ENCODE data around the gene TRIM44. TPM values are rescaled to one million over a fixed set of nuclear protein-coding genes. Genes with fewer than 3 reads are reported as not detected.

The TRIM44 gene
- total and polyA plus RNA-seq, 2 donors (not counting 3 experiments of a cell fraction or from before 2014, with no cell fraction given) = 31.7 to 72.0 TPM

- POLR2A ChIA-PET = no interaction called here
Measured at GRCh38 chr11:35803115-35803514, 140.5 kb downstream of the TRIM44 start.

More at GRCh38 chr11:35803115-35803514, 140.5 kb downstream of the TRIM44 start:
- CTCF ChIA-PET = interaction anchor here (11.6 kb wide), 1 partner anchor 18 kb away, joined by 141 read pairs; no protein-coding TSS in a partner anchor
- Histone ChIP-seq H3K4me1 (ENCODE audit: control insufficient read depth, extremely low read depth, insufficient read depth, low read length) (peaks cover 10% of the 10 kb centered on the region), H3K79me2 (ENCODE audit: control insufficient read depth, insufficient read depth, low read length) (no peaks in the 10 kb centered on the region), H3K4me2 (ENCODE audit: insufficient read depth, low read length) (no peak overlapping the region), H3K27me3 (ENCODE audit: control insufficient read depth in 2 of 2, insufficient read depth in 2 of 2, low read length in 2 of 2) (no peaks in the 10 kb centered on the region), H3K9me3 (replicated peaks; ENCODE audit: control insufficient read depth, insufficient read depth, low read length) (no peaks in the 10 kb centered on the region), H2AFZ (ENCODE audit: low read depth, low read length) (no peak overlapping the region), H3K9ac (replicated peaks; ENCODE audit: extremely low read depth, insufficient read depth, low read length) (no peak overlapping the region), H3K27ac (ENCODE audit: insufficient read depth, low read depth, low read length) (no peak overlapping the region), H3K36me3 (ENCODE audit: control insufficient read depth in 2 of 2, extremely low read depth in 1 of 2, insufficient read depth in 2 of 2, low read length in 2 of 2) (peaks cover 2% of the 10 kb centered on the region in 2 experiments), H4K20me1 (replicated peaks; ENCODE audit: control insufficient read depth, extremely low read depth, insufficient read depth, low read length) (no peaks in the 10 kb centered on the region), H3K9me1 (replicated peaks; ENCODE audit: control insufficient read depth, extremely low read depth, insufficient read depth, low read length) (no peaks in the 10 kb centered on the region), H3K4me3 (replicated peaks in 1 of 3; ENCODE audit: insufficient read depth in 1 of 3, low read depth in 1 of 3, low read length in 3 of 3) (no peak overlapping the region)
- FAIRE-seq (no peak), DNase-seq (ENCODE audit: low read depth, low spot score) (no peak)
- dilution Hi-C loops (cut with MboI; ENCODE audit: extremely low pct_ligation_motif_present, low sequenced_read_pairs) (loop anchor here (25.0 kb wide), 1 partner anchor 459 kb away; no protein-coding TSS in a partner anchor), intact Hi-C loops (cut with micrococcal nuclease) (no loop called here)
- TF ChIP-seq POLR2AphosphoS5 (IDR thresholded peaks at IDR 0.05; ENCODE audit: insufficient read depth, low read depth, low read length) = no peak
- TF ChIP-seq MYC (IDR thresholded peaks at IDR 0.05; ENCODE audit: low read depth, low read length) = no peak
- TF ChIP-seq, protein P1, sequence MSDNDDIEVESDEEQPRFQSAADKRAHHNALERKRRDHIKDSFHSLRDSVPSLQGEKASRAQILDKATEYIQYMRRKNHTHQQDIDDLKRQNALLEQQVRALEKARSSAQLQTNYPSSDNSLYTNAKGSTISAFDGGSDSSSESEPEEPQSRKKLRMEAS (IDR thresholded peaks at IDR 0.05; ENCODE audit: insufficient read depth, insufficient read length) = no peak
- no peak for TF ChIP-seq CTCF (IDR thresholded peaks at IDR 0.05; ENCODE audit: extremely low read depth in 1 of 2, insufficient read depth in 1 of 2, low read depth in 1 of 2, low read length in 2 of 2)
- TF ChIP-seq POLR2A (IDR thresholded peaks at IDR 0.05; ENCODE audit: low read depth, low read length) = no peak
- no peak for TF ChIP-seq JUN (IDR thresholded peaks at IDR 0.05; ENCODE audit: borderline replicate concordance, insufficient read depth, insufficient read length, low read depth)
- TF ChIP-seq FOS (IDR thresholded peaks at IDR 0.05; ENCODE audit: borderline replicate concordance, insufficient read depth, low read length) = no peak
- TF ChIP-seq EZH2 (IDR thresholded peaks at IDR 0.05; ENCODE audit: borderline replicate concordance, low read depth, low read length, severe bottlenecking) = no peak
- TF ChIP-seq GATA2 (IDR thresholded peaks at IDR 0.05; ENCODE audit: insufficient read depth, insufficient read length, low read depth, low read length) = no peak
- no TSS peak for BruUV-seq (replicated peaks)
